SK-N-SH (cell line): ENCODE data around the gene YKT6. TPM values are rescaled to one million over a fixed set of nuclear protein-coding genes. Genes with fewer than 3 reads are reported as not detected.

Source experiments
- CTCF ChIA-PET: fragments of 300-600, 350-600 bp; formaldehyde crosslinking; extraction: SDS; loops from one replicate; lab custom pipeline; 2021; lab: Yijun Ruan, JAX
- POLR2A ChIA-PET: fragments of 350-600 bp; sonication (Branson Sonifier 250); formaldehyde crosslinking; extraction: SDS; loops from one replicate; lab custom pipeline; 2020; ENCODE audit warnings: antibody characterized with exemption, inconsistent platforms; lab: Yijun Ruan, JAX
- DNase-seq: peaks from one replicate; pipeline ENCODE4 v3.0.0; 2012
- H2AFZ ChIP-seq: fragments of 200-600 bp; sonication (generic); 2 replicates; pipeline ENCODE4 v1.8.1; 2016; ENCODE audit warnings: antibody characterized with exemption, mild to moderate bottlenecking, low read depth
- H3F3A ChIP-seq: fragments of 200-600 bp; sonication (generic); replicated peaks from 2 replicates; pipeline ENCODE3; 2016; ENCODE audit warnings: antibody characterized with exemption, mild to moderate bottlenecking; ENCODE audit not compliant: insufficient read depth
- H3K27ac ChIP-seq, 2 experiments: fragments of 200-500 bp in 1 of 2; fragments of 200-600 bp in 1 of 2; sonication (Bioruptor generic) in 1 of 2; sonication (generic), shearing (Covaris generic) in 1 of 2; 2 replicates each; pipeline versions ENCODE4 v1.5.1 to v1.6.1; 2014 to 2016; ENCODE audit warnings: low read depth in 2 of 2, inconsistent platforms in 1 of 2, low read length in 1 of 2, mild to moderate bottlenecking in 1 of 2, mixed read lengths in 1 of 2
- H3K27me3 ChIP-seq: fragments of 200-600 bp; sonication (generic), shearing (Covaris generic); 2 replicates; pipeline ENCODE4 v1.6.1; 2016; ENCODE audit warnings: mixed run types; ENCODE audit not compliant: insufficient read depth
- H3K36me3 ChIP-seq, 2 experiments: fragments of 200-500 bp in 1 of 2; fragments of 200-600 bp in 1 of 2; sonication (Bioruptor generic) in 1 of 2; sonication (generic) in 1 of 2; replicated peaks in 1 of 2; 2 replicates each; pipeline versions ENCODE3 to v1.5.1; 2014 to 2016; ENCODE audit warnings: low read length in 1 of 2, mild to moderate bottlenecking in 1 of 2; ENCODE audit not compliant: insufficient read depth in 2 of 2, control insufficient read depth in 1 of 2
- H3K4me1 ChIP-seq, 2 experiments: fragments of 200-500 bp in 1 of 2; fragments of 200-600 bp in 1 of 2; sonication (Bioruptor generic) in 1 of 2; sonication (generic), shearing (Covaris generic) in 1 of 2; 2 replicates each; pipeline versions ENCODE4 v1.5.1 to v1.6.1; 2014 to 2016; ENCODE audit warnings: low read depth in 1 of 2, low read length in 1 of 2, mixed run types in 1 of 2; ENCODE audit not compliant: insufficient read depth in 2 of 2, control insufficient read depth in 1 of 2
- H3K4me2 ChIP-seq: fragments of 200-600 bp; sonication (generic), shearing (Covaris generic); 2 replicates; pipeline ENCODE4 v1.6.1; 2017; ENCODE audit warnings: mixed run types
- H3K4me3 ChIP-seq, 2 experiments: fragments of 200-500 bp in 1 of 2; fragments of 200-600 bp in 1 of 2; sonication (Bioruptor generic) in 1 of 2; sonication (generic), shearing (Covaris generic) in 1 of 2; 2 replicates each; pipeline versions ENCODE4 v1.5.1 to v1.8.1; 2014 to 2016; ENCODE audit warnings: low read depth in 2 of 2, inconsistent platforms in 1 of 2, low read length in 1 of 2, mild to moderate bottlenecking in 1 of 2, mixed read lengths in 1 of 2, moderate library complexity in 1 of 2
- H3K79me2 ChIP-seq: fragments of 200-600 bp; sonication (generic); 2 replicates; pipeline ENCODE4 v1.8.1; 2017; ENCODE audit warnings: mild to moderate bottlenecking; ENCODE audit not compliant: insufficient read depth
- H3K9ac ChIP-seq: fragments of 200-600 bp; sonication (generic); 2 replicates; pipeline ENCODE4 v1.6.1; 2017; ENCODE audit warnings: mixed run types
- H3K9me2 ChIP-seq: fragments of 200-600 bp; sonication (generic); 2 replicates; pipeline ENCODE4 v1.6.1; 2017; ENCODE audit warnings: mixed run types
- H3K9me3 ChIP-seq: fragments of 200-600 bp; sonication (generic); 2 replicates; pipeline ENCODE4 v1.6.1; 2017; ENCODE audit warnings: mixed run types, mild to moderate bottlenecking, moderate library complexity
- H4K20me1 ChIP-seq: fragments of 200-600 bp; sonication (generic); 2 replicates; pipeline ENCODE4 v1.6.1; 2017; ENCODE audit warnings: mild to moderate bottlenecking, mixed run types; ENCODE audit not compliant: insufficient read depth
- CHD2 ChIP-seq: fragments of 150-350 bp; IDR thresholded peaks from 2 replicates; pipeline ENCODE4 v1.6.1; 2018; ENCODE audit warnings: low read length; ENCODE audit not compliant: partially characterized antibody
- ELF1 ChIP-seq: IDR thresholded peaks from 2 replicates; pipeline ENCODE4 v1.4.0; 2012
- EP300 ChIP-seq, 2 experiments: IDR thresholded peaks; 2 replicates each; pipeline versions ENCODE4 v1.4.0 to v1.6.1; 2012; ENCODE audit warnings: borderline replicate concordance in 1 of 2, low read depth in 1 of 2, low read length in 1 of 2
- FOSL2 ChIP-seq: IDR thresholded peaks from 2 replicates; pipeline ENCODE4 v1.4.0; 2012; ENCODE audit warnings: low read depth, mild to moderate bottlenecking, moderate library complexity, borderline replicate concordance
- FOXM1 ChIP-seq: IDR thresholded peaks from 2 replicates; pipeline ENCODE4 v1.4.0; 2012; ENCODE audit warnings: low read depth, mild to moderate bottlenecking
- GABPA ChIP-seq: IDR thresholded peaks from 2 replicates; pipeline ENCODE4 v1.4.0; 2012; ENCODE audit warnings: low read depth, mild to moderate bottlenecking
- PBX3 ChIP-seq: IDR thresholded peaks from 2 replicates; pipeline ENCODE4; 2012
- POLR2AphosphoS5 ChIP-seq: IDR thresholded peaks from 2 replicates; pipeline ENCODE4 v1.6.1; 2012; ENCODE audit warnings: low read depth, low read length
- RCOR1 ChIP-seq: fragments of 150-350 bp; IDR thresholded peaks from 2 replicates; pipeline ENCODE4 v1.6.1; 2017; ENCODE audit warnings: antibody characterized with exemption, low read length
- REST ChIP-seq: IDR thresholded peaks from 2 replicates; pipeline ENCODE4 v1.6.1; 2012; ENCODE audit warnings: mild to moderate bottlenecking, low read depth, low read length, moderate library complexity
- RFX5 ChIP-seq: IDR thresholded peaks from 2 replicates; pipeline ENCODE4 v1.6.1; 2012; ENCODE audit warnings: mild to moderate bottlenecking, improper control_type of control experiment, low read length
- SIN3A ChIP-seq: IDR thresholded peaks from 2 replicates; pipeline ENCODE4 v1.6.1; 2012; ENCODE audit warnings: low read depth, mild to moderate bottlenecking, low read length, moderate library complexity, borderline replicate concordance
- TAF1 ChIP-seq: IDR thresholded peaks from 2 replicates; pipeline ENCODE4 v1.6.1; 2012; ENCODE audit warnings: low read depth, mild to moderate bottlenecking, low read length, moderate library complexity, borderline replicate concordance
- TEAD4 ChIP-seq: IDR thresholded peaks from 2 replicates; pipeline ENCODE4 v1.4.0; 2012; ENCODE audit warnings: mild to moderate bottlenecking, borderline replicate concordance; ENCODE audit not compliant: insufficient read depth
- USF2 ChIP-seq: fragments of 150-350 bp; IDR thresholded peaks from 2 replicates; pipeline ENCODE4 v1.6.1; 2017; ENCODE audit warnings: antibody characterized with exemption, low read length, low read depth, borderline replicate concordance
- ZBTB33 ChIP-seq: IDR thresholded peaks from 2 replicates; pipeline ENCODE4 v1.4.0; 2012; ENCODE audit warnings: low read depth, borderline replicate concordance
- WGBS: methylation state at CpG from one replicate; pipeline ENCODE4 v1.1.6; 2017; ENCODE audit warnings: low lambda C conversion rate; 5-methylcytosine and 5-hydroxymethylcytosine counted together
- polyA plus RNA-seq, 3 experiments: library from polyadenylated mRNA; depleted of rRNA; stranded (reverse); fragments of >200 nt; gene quantifications; 2 replicates each; pipeline ENCODE4 v1.2.3, GENCODE V29; 2012
- TF ChIP-seq, protein P1 (sequence below): IDR thresholded peaks from 2 replicates; pipeline ENCODE4 v1.4.0; 2012; ENCODE audit warnings: low read depth, borderline replicate concordance
- TF ChIP-seq, protein P2 (sequence below): IDR thresholded peaks from 2 replicates; pipeline ENCODE4 v1.4.0; 2012; ENCODE audit warnings: low read depth
- TF ChIP-seq, protein P3 (sequence below): fragments of 200-600 bp; sonication (generic); IDR thresholded peaks from 2 replicates; pipeline ENCODE4 v1.6.1; 2017; ENCODE audit warnings: antibody characterized with exemption, mild to moderate bottlenecking, moderate library complexity

YKT6 gene
- polyA plus RNA-seq, 1 of the 3 experiments (the other 2 are of a cell fraction) = 170 TPM

DNA sequence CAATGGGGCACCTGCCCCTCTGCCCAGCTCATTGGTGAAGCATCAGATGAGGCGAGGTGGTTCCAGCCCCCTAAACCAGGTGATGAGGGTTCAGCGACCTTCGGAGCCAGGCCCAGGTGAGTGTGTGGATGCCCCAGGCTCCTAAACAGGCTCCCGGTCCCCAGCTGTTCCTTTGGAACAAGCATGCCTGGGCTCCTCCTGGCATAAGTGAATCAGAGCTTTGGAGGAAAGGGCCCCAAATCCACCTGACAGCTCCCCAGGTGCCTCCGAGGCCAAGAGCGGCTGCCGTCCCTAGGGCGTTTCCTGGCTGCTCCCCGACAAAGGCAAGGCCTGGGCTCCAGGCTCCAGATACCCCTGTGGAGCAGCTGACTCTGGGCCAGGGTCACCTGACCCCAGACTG, 61.3 kb downstream of the YKT6 start:
- peaks cover 38% of the 10 kb centered on the region; the same call in 1 of the 2 replicates for H3K27me3 ChIP-seq
- H4K20me1 ChIP-seq = no peaks in the 10 kb centered on the region
- peaks cover 25 to 57% of the 10 kb centered on the region in 2 experiments for H3K4me1 ChIP-seq
- no peak for DNase-seq
- H3K27ac ChIP-seq = no peak overlapping the region
- H3K79me2 ChIP-seq = no peaks in the 10 kb centered on the region
- H3K36me3 ChIP-seq = no peaks in the 10 kb centered on the region
- H3K9me2 ChIP-seq = no peaks in the 10 kb centered on the region
- CTCF ChIA-PET = interaction anchor here (0.9 to 2.9 kb wide), 2 partner anchors 17 to 21 kb away, joined by 3 to 17 read pairs; no protein-coding TSS in a partner anchor
- no peak overlapping the region for H3K4me2 ChIP-seq
- H3K9ac ChIP-seq = no peak overlapping the region
- WGBS = 95% methylated on average over 8 of the region's 9 CpGs
- TF ChIP-seq, protein P1, sequence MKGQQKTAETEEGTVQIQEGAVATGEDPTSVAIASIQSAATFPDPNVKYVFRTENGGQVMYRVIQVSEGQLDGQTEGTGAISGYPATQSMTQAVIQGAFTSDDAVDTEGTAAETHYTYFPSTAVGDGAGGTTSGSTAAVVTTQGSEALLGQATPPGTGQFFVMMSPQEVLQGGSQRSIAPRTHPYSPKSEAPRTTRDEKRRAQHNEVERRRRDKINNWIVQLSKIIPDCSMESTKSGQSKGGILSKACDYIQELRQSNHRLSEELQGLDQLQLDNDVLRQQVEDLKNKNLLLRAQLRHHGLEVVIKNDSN = no peak
- TF ChIP-seq TEAD4 (no peak), CHD2 (no peak), REST (no peak), GABPA (no peak), SIN3A (no peak), FOSL2 (no peak), EP300 (IDR thresholded peaks at IDR 0.05; ENCODE audit: borderline replicate concordance in 1 of 2, low read depth in 1 of 2, low read length in 1 of 2) (no peak), ZBTB33 (no peak), FOXM1 (no peak), ELF1 (no peak), PBX3 (no peak), RCOR1 (no peak), POLR2AphosphoS5 (no peak), TAF1 (no peak), USF2 (no peak), RFX5 (no peak)
- TF ChIP-seq, protein P2, sequence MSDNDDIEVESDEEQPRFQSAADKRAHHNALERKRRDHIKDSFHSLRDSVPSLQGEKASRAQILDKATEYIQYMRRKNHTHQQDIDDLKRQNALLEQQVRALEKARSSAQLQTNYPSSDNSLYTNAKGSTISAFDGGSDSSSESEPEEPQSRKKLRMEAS = no peak
- TF ChIP-seq, protein P3, sequence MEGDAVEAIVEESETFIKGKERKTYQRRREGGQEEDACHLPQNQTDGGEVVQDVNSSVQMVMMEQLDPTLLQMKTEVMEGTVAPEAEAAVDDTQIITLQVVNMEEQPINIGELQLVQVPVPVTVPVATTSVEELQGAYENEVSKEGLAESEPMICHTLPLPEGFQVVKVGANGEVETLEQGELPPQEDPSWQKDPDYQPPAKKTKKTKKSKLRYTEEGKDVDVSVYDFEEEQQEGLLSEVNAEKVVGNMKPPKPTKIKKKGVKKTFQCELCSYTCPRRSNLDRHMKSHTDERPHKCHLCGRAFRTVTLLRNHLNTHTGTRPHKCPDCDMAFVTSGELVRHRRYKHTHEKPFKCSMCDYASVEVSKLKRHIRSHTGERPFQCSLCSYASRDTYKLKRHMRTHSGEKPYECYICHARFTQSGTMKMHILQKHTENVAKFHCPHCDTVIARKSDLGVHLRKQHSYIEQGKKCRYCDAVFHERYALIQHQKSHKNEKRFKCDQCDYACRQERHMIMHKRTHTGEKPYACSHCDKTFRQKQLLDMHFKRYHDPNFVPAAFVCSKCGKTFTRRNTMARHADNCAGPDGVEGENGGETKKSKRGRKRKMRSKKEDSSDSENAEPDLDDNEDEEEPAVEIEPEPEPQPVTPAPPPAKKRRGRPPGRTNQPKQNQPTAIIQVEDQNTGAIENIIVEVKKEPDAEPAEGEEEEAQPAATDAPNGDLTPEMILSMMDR = no peak
- TF ChIP-seq, all 33 proteins: peak for 0
- no peak overlapping the region for H2AFZ ChIP-seq
- peaks cover 10% of the 10 kb centered on the region for H3F3A ChIP-seq
- POLR2A ChIA-PET = no interaction called here
- no peaks in the 10 kb centered on the region for H3K9me3 ChIP-seq
- H3K4me3 ChIP-seq = no peak overlapping the region
